ENCODE results near the gene SNAP29. TPM values are rescaled to one million over a fixed set of nuclear protein-coding genes. Genes with fewer than 3 reads are reported as not detected.

The SNAP29 gene
- total RNA-seq, 1 experiment from 2014 or later = 23.9 TPM

- Histone ChIP-seq H3F3A (ENCODE audit: low read length, unreplicated experiment) (no peaks in the 10 kb centered on the region), H3K79me2 (ENCODE audit: low read length) (peaks cover 98% of the 10 kb centered on the region), H3K27ac (ENCODE audit: low read length) (no peak overlapping the region), H3K4me1 (ENCODE audit: insufficient read depth, low read length) (peaks cover under 1% of the 10 kb centered on the region; the same call in 1 of the 2 replicates), H2AFZ (ENCODE audit: low read length) (no peak overlapping the region), H4K20me1 (ENCODE audit: low read length) (peaks cover 62% of the 10 kb centered on the region), H3K9me3 (ENCODE audit: low read length) (no peaks in the 10 kb centered on the region), H3K4me2 (ENCODE audit: low read length) (no peak overlapping the region), H3K27me3 (ENCODE audit: low read length) (no peaks in the 10 kb centered on the region), H3K36me3 (ENCODE audit: low read depth, low read length) (peaks cover 6% of the 10 kb centered on the region), H3K9ac (ENCODE audit: low read length) (no peak overlapping the region), H3K9me2 (replicated peaks; ENCODE audit: low read length) (no peaks in the 10 kb centered on the region), H3K4me3 (ENCODE audit: low read length) (no peak overlapping the region)
- DNase-seq (no peak), ATAC-seq (no peak)
- intact Hi-C loops (cut with micrococcal nuclease) = no loop called here
- no peak for TF ChIP-seq EZH2 (IDR thresholded peaks at IDR 0.05; ENCODE audit: low read length, unreplicated experiment)
- TF ChIP-seq EZH2phosphoT487 (IDR thresholded peaks at IDR 0.05; ENCODE audit: borderline replicate concordance, low read length) = no peak
- no peak for TF ChIP-seq CTCF (conservative IDR thresholded peaks at IDR 0.05; ENCODE audit: low read depth, low read length)
- no TSS peak for BruUV-seq (replicated peaks)
- ChIA-PET POLR2A (ENCODE audit: unreplicated experiment) (no interaction called here), CTCF (no interaction called here)
Observed at GRCh38 chr22:20940186-20940651, 81.4 kb downstream of the SNAP29 start.

Other genes starting within 250 kb of the SNAP29 start
- gene SERPIND1, start 84.9 kb upstream of the SNAP29 start, total RNA-seq (2014; rRNA removed) = 2.9 and 3.0 TPM in 2 replicates
- gene PI4KA, start 196 bp upstream of the SNAP29 start, total RNA-seq (2014; rRNA removed) = 39.7 and 61.5 TPM in 2 replicates
- gene CRKL, start 58.4 kb downstream of the SNAP29 start, total RNA-seq (2014; rRNA removed) = 35.4 and 36.2 TPM in 2 replicates
- 0.98 and 1.5 TPM in 2 replicates for gene AIFM3, start 108.2 kb downstream of the SNAP29 start, total RNA-seq (2014; rRNA removed)
- gene LZTR1, start 123.3 kb downstream of the SNAP29 start, total RNA-seq (2014; rRNA removed) = 41.0 and 49.3 TPM in 2 replicates
- gene THAP7, start 143.1 kb downstream of the SNAP29 start, total RNA-seq (2014; rRNA removed) = 43.0 and 44.3 TPM in 2 replicates
- 1.1 TPM in 1 of 2 replicates, not detected in the other for gene P2RX6, start 156.2 kb downstream of the SNAP29 start, total RNA-seq (2014; rRNA removed)
- not detected in 2 replicates for gene SLC7A4, start 173.6 kb downstream of the SNAP29 start, total RNA-seq (2014; rRNA removed)
- gene LRRC74B, start 186.9 kb downstream of the SNAP29 start, total RNA-seq (2014; rRNA removed) = not detected in 2 replicates

Data from PC-3 (cell line).